GM19351 (cell line): ENCODE results near the gene MID1.
A peak's percentile ranks its signal among the peaks of the same experiment; 100 is the strongest.
"Not testable (repeated sequence)": the region's sequence is repeated elsewhere in the genome, so short reads cannot be mapped to it uniquely, and the experiment has no call there.

Source experiments
- ATAC-seq: cut with Tn5 transposase; IDR thresholded peaks from one replicate; pipeline ENCODE4 v1.9.1; 2021; ENCODE audit warnings: mild to moderate bottlenecking, moderate library complexity; ENCODE audit not compliant: unreplicated experiment

The MID1 gene

DNA sequence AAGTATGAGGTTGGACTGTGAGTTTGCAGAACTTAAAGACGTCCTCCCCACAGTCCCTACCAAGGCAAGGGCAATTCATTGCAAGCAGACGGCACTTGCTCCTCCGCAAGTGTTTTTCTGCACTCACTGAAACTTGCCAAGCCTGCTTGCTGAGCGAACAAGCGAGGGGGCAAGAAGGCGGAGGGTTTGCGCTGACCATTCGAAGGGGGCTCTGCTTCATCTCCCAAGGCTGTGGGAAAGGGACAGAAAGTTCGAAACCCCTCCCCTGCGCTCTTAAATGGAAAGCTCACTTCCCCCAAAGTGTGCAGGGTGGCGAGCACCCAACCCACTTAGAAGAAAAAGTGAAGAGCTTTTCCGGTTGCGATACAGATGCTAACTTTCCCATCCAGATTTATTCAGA, 1.4 kb downstream of the MID1 start:
- ATAC-seq = no peak

DNA sequence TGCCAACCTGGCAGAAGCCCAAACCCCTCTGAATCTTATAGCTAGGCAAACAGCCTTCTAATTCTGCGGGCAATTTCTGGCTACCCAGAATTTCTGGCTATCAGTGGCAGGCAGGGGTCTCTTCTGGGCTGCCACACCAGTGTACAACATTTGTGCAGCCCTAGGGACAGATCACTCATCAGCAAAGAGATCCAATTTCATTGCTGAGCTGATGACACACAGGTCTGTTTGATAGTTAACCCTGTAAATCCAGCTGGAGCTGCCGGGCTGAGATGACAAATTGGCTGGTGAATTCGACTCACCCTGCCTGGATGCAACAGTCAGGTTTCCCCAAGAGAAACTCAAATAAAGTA, 2.4 kb downstream of the MID1 start:
- no peak for ATAC-seq

DNA sequence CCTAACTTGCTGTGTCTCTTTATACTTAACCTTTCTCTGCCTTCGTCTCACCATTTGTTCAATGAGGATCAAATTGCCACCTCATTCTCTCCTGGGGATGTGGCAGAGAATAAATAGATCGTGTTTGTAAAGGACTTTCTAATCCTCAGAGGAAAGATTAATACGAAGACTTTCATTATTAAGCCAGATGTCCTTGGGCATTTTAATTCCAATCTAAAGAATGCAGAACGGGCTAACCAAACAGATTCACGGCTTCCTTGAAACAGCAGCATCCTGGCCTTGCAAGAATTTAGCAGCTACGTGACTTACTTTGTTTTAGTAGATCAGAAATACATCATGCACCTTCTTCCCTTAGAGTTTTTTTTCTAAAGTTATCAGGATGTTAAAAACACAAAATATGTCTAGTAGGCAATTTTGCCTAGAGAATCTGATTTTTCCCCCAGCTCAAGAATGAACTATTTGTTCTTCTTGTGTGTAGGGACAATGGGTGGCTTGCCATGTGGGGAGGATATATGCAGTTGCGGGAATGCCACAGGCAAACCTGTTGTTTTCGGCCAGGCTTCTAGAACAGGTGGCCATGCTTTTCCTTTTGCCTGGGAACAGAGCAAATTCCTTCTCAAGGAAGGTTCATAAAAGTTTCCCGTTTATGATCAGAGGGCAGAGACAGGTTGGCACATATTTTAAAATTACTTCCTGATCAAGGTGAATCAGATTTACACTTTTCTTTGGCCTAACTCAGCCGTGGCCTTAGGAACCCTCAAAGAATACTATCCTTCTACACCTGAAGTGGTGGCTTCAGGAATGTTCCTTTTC, 3.0 kb downstream of the MID1 start:
- no peak for ATAC-seq

DNA sequence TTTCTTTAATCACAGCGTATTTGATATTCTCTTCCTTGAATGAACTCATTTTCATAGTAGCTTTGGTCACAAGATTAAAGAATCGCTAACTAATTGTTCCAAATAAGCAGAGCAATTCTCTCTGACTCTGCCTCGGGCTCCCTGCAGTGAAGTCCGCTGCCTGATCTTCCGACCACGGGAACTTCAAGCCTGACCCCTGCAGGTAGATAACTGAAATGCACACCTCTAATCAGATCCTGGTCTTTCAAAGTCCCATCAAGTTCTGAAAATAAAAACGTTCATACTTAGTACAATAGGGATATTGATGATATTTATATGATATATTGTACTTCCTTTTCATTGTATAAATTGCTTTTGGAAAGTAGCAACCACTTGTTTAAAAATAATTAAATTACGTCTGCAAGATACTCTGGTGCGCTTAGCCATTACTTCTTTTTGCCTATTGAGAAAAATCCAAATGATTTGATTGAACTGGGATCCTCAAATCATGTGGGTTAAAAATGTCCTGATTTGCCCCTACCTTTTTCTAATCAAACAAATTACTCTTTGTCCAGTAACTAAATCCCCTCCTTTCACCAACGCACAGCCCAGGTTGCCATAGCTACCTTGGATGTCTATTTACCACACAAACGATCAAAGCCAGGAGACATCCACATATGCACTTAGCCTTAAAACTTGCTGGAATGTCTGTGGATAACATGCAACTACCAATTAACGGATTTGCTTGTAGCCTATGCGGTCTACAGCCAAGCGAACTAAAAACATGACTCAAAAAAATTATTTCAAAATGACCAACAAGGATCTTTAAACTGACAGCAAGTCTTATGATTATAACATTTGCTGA, 4.2 kb downstream of the MID1 start:
- peak; percentile 72 for ATAC-seq

DNA sequence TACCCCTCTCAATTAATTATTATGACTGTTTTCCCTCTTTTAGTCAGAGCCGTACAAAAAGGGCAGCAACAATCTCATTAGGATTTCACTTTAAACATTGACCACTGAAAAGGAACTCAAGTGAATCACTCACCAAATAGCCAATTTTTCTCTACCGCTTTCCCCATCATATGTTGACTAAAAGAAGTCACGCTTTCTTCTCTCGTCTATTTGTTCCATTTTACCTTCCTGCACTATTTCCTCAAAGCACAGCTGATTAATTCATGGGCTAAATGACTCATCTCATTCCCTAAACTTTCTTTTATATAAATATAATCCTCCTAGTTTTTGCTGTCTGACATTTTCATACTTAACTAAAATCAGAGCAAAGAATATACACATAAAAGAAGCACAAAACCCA, 8.2 kb downstream of the MID1 start:
- ATAC-seq = no peak

DNA sequence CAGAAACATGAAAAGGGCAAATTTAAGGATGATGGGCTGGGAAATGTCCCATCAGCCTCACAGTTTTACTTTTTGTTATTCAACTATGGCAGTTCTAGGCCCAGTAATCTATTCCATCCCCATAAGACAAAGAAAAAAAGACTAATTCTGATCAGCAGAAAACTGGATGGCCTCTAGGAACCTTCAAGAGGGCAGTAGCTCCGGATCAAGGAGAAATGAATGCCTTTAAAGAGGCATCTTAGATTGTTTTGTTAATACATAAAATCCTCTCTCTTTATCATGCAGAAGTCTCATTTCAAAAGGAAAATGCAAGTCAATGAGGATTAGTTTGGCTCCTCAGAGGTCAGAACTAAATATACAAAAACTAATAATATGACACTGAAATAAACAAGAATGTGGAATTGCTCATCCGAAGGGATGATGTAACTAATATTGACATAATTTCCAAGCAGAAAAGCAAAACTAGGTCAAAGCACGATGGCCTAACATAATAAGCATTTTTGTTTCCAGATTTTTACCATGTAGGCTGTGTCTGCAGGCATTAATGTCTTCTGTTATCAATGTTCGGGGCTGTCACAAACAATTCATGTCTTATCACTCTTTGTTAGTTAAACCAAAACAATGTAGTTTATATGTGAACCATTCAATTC, 8.8 kb downstream of the MID1 start:
- ATAC-seq = no peak

DNA sequence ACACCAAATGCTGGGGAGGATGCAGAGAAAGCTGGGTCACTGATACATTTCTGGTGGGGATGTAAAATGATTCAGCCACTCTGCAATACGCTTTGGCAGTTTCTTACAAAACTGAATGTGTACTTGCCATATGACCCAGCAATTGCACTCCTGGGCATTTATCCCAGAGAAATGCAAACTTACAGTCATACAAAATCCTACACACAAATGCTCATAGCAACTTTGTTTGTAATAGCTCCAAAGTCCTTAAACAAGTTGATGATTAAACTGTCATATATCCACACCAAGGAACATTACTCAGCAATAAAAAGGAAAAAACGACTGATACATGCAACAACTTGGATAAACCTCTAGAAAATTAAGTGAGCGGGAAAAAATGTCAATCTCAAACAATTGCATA, 12.3 kb downstream of the MID1 start:
- ATAC-seq = no peak

DNA sequence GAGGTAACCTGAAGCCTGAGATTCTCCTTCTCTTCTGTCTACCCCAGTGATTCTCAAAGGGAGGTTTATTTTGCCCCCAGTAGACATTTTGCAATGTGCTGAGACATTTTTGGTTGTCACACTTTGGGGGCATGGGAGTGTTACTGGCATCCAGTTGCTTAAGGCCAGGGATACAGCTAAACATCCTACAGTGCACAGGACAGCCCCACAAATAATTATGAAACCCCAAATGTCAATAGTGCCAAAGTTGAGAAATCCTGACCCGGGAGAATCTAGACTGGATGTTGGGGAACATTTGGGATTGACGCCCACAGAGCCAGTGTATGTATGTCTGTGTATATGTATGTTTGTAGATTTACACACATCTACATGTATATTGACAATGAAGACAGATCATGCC, 13.2 kb downstream of the MID1 start:
- ATAC-seq = no peak

DNA sequence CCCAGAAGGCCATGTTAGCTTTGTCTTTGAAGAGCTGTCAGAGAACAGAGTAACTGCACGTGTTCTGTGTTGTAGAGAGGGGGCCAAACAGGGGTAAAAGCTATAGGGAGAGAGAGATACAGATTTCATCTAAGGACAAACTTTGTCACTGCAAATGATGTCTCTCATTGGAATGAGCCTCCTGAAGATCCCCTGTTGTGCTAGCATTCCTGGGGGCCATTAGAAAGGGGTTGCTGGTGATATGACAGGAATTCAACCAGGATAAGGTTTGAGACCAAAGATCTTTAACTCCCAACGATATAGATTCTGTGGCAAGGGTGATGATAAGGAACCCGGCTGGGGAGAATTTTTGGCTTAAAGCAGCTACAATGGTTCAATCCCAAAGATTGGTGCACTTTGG, 16.8 kb downstream of the MID1 start:
- no peak for ATAC-seq

DNA sequence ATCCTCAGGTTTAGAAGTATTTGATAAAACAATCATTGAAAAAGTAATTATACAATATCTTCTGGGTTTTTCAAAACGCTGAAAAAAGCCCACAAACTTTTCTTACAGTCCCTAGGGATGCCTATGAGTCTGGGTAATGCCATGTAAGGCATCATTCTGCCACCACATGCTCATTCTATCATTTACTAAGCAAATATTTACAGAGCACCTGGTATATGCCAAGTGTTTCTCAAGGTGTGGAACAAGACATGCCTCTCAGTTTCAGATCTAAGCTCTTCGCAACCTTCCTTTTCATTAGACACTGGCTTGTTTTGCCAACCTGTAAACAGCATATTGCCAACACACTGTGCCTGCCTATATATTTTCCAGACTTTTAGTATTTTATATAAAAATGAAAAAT, 17.7 kb downstream of the MID1 start:
- ATAC-seq = no peak

DNA sequence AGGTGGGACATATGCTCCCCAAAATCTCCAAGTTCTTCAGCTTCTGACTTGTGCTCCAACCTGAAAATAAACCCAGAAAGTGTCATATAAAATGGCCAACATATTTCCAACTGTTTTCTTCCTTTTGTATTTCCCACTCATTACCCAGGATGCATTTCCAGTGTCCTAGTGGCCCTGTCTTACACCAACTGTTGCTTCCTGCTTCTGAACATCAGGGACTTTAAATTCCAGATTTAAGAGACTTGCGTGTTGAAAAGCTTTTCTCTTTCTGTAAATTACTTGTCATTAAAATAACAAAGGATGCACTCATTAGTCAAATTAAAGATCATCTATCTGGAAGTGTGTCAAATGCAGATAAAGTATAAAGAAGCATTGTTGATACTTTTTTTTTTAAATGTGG, 19.9 kb downstream of the MID1 start:
- no peak for ATAC-seq

DNA sequence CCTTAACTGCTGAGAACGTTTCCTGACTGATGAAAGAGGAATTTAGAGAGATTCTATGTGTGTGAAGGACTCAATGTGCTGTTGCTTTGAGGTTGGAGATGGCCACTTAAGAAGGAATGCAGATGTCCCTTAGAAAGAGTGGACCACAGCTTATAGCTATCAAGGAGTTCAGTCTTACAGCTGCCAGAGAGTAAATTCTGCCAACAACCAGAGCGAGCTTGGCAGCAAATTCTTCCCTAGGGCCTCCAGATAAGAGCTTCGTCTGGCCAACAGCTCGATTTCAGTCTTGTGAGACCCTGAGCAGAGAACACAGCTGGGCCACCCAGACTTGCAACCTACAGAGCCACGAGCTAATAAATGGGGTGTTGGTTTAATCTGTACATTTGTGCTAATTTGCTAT, 21.8 kb downstream of the MID1 start:
- ATAC-seq = no peak

DNA sequence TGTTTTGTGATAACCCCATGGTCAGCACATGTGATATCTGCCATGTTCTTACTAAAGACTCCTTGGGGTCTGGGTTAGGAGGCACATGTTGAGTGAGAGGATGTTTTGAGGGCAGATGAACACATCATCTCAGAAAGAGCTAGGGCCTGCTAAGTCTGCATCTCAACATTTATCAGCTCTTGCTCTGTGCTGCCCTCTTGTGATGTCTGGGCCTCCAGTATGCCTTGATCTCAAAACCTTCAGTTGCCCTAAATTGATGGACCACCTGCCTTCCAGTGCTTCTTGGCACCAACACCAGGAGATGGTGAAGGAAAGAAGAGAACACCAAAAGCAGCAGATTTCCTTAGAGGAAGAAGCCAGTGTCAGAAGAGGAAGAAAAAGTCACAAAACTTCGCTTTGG, 22.5 kb downstream of the MID1 start:
- ATAC-seq = no peak

DNA sequence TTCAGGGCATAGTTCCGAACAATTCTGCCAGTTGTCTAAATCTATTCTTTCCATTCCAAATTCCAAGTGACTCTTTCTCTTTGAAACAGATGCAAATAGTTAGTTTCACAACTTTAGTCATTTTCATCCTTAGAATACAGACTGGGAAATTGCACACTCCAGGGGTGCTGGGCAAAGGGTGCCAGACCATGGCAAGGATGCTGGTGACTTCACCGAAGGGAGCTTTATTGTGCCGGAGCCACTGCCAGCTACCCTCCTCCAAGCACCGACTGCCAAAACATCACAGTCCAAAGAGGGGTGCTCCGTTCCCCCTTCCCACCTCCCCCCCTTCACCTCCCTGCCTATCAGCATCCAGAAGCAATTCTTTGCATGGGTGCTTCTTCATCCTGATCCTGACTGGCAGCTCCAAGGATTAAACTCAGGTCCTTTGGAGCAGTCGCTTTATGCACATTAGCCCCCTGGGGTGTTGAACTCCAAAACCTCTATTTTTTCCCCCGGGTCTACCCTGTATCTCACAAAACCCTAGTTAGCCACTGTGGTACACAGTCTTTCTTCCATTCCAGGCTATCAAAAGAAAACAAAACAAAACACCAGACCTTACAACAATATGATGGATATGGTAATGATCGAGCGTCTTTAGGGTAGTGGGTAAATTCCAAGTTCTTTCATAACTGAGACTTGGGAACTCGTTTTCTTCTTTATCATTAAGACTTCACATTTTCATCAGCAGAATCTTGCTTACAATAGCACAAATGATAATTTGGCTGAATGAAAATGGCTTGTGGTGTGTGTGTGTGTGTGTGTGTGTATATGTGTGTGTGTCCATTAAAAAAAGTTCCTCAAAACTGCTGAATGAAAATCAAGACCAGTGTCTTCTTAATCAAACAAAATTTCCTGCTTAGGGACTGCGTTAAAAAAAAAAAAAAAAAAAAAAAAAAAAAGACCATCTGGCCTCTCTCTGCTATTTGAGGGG, 28.7 kb downstream of the MID1 start:
- no peak for ATAC-seq

DNA sequence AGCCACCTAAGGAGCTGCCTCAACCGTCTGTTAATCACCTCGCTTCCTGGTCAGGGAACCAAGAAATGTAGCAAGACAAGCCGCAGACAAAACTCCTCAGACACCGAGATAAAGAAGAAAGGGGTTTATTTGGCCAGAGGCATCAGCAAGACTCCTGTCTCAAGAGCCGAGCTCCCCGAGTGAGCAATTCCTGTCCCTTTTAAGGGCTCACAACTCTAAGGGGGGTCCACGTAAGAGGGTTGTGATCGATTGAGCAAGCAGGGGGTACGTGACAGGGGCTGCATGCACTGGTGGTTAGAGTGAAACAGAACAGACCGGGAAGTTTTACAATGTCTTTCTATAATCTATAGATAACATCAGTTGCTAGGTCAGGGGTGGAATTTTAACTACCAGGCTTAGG, 30.6 kb downstream of the MID1 start:
- ATAC-seq = not testable (repeated sequence)

DNA sequence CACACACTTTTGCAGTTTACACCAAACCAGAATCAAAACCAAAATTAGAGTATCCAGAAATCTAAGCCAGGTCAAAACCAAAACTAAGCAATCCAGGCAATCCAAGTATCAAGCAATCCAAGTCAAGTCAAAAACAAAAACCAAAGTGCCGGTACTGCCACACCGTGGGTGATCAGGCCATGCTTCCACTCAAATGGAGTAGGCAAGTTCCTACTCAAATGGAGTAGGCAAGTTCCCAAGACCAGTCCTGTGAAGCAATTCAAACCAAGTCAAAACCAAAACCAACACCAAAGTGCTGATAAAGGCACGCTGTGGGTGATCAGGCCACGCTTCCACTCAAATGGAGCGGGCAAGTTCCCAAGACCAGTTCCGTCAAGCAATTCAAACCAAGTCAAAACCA, 31.3 kb downstream of the MID1 start:
- ATAC-seq = no peak

DNA sequence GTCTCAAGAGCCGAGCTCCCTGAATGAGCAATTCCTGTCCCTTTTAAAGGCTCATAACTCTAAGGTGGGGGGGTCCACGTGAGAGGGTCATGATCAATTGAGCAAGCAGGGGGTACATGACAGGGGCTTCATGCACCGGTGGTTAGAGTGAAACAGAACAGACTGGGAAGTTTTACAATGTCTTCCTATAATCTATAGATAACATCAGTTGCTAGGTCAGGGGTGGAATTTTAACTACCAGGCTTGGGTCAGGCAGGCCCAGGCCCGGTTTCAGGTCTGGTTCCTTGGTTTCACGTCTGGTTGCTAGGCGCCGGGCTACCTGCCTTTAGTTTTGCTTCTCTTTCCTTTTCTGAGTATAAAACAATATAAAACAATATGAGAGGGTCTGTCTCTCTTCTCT, 35.5 kb downstream of the MID1 start:
- ATAC-seq = not testable (repeated sequence)

DNA sequence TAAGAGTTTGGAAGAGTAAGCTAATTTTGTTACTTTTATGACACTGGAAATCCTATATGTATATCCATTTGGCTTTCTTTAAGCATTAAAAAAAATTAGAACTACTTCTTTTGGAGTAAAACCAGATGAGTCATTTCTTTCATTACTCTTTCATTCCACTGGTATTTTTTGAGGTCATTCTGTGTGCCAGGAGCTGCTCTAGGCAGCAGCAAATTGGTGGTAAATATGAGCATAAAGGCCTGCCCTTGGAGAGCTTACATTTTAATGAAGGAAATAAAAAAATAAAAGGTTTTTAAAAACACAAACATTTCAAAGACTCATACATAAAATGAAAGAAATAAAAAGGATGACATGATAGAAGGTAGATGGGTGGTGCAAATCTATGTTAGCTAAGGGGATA, 37.4 kb downstream of the MID1 start:
- no peak for ATAC-seq

DNA sequence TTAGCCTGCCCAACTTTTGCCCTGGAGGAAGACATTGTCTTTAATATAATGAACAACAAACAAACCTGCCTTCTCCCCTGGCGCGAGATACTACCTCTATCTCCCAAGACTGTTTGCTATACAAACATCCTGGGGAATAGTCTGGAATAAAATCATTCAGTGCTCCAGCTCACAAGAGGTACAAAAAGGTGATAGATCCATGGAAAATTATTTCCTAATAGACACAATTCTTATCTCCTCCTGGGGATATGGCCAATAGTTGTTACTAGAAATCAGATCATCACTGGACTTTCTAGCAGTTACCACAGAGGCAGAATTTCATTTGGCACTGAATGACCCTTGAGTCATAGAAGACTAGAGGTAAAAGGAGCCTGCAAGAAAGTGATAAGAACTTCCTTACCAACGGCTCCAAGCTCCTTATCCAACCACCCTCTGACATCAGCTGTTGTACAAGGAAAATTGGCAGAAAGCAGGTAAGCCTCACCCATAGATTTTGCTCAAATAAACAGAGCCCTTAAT, 38.1 kb downstream of the MID1 start:
- no peak for ATAC-seq
